ENCODE measurements around the gene LGALS3.

LGALS3 gene

GRCh38 chr14:55103971-55104954 lies 24.8 kb upstream of the LGALS3 start:
- TF ChIP-seq POLR2A (IDR thresholded peaks at IDR 0.05; ENCODE audit: low read length) (no peak), GATA1 (IDR thresholded peaks at IDR 0.05; ENCODE audit: low read depth, low read length) (no peak)
- DNase-seq = no peak

- TF ChIP-seq GATA1 (IDR thresholded peaks at IDR 0.05; ENCODE audit: low read depth, low read length) (no peak), POLR2A (IDR thresholded peaks at IDR 0.05; ENCODE audit: low read length) (no peak)
- no peak for DNase-seq
Observed at GRCh38 chr14:55105991-55106390, 23.1 kb upstream of the LGALS3 start.

GRCh38 chr14:55107766-55108554 lies 21.1 kb upstream of the LGALS3 start:
- TF ChIP-seq POLR2A (IDR thresholded peaks at IDR 0.05; ENCODE audit: low read length) (peak; percentile 48), GATA1 (IDR thresholded peaks at IDR 0.05; ENCODE audit: low read depth, low read length) (no peak)
- peak; percentile 65 to 67 for DNase-seq

GRCh38 chr14:55109836-55110235 lies 19.2 kb upstream of the LGALS3 start:
- no peak for TF ChIP-seq POLR2A (IDR thresholded peaks at IDR 0.05; ENCODE audit: low read length)
- TF ChIP-seq GATA1 (IDR thresholded peaks at IDR 0.05; ENCODE audit: low read depth, low read length) = no peak
- peak; percentile 27 to 40 for DNase-seq

GRCh38 chr14:55111122-55111708 lies 17.8 kb upstream of the LGALS3 start:
- peak in 1 of 2 experiments; percentile 19 for DNase-seq
- TF ChIP-seq POLR2A (IDR thresholded peaks at IDR 0.05; ENCODE audit: low read length) = no peak
- TF ChIP-seq GATA1 (IDR thresholded peaks at IDR 0.05; ENCODE audit: low read depth, low read length) = no peak

GRCh38 chr14:55114720-55115119 lies 14.3 kb upstream of the LGALS3 start:
- DNase-seq = no peak
- TF ChIP-seq GATA1 (IDR thresholded peaks at IDR 0.05; ENCODE audit: low read depth, low read length) (no peak), POLR2A (IDR thresholded peaks at IDR 0.05; ENCODE audit: low read length) (no peak)

- no peak for DNase-seq
- no peak for TF ChIP-seq GATA1 (IDR thresholded peaks at IDR 0.05; ENCODE audit: low read depth, low read length)
- no peak for TF ChIP-seq POLR2A (IDR thresholded peaks at IDR 0.05; ENCODE audit: low read length)
Observed at GRCh38 chr14:55115460-55115859, 13.6 kb upstream of the LGALS3 start.

GRCh38 chr14:55115861-55116245 lies 13.2 kb upstream of the LGALS3 start:
- TF ChIP-seq GATA1 (IDR thresholded peaks at IDR 0.05; ENCODE audit: low read depth, low read length) = no peak
- no peak for TF ChIP-seq POLR2A (IDR thresholded peaks at IDR 0.05; ENCODE audit: low read length)
- DNase-seq = no peak

- TF ChIP-seq POLR2A (IDR thresholded peaks at IDR 0.05; ENCODE audit: low read length) (peak; percentile 82), GATA1 (IDR thresholded peaks at IDR 0.05; ENCODE audit: low read depth, low read length) (no peak)
- DNase-seq = peak; percentile 78 to 91
Observed at GRCh38 chr14:55116246-55117030, 12.6 kb upstream of the LGALS3 start.

GRCh38 chr14:55117803-55118441 lies 11.1 kb upstream of the LGALS3 start:
- peak; percentile 63 for DNase-seq
- no peak for TF ChIP-seq POLR2A (IDR thresholded peaks at IDR 0.05; ENCODE audit: low read length)
- TF ChIP-seq GATA1 (IDR thresholded peaks at IDR 0.05; ENCODE audit: low read depth, low read length) = no peak

GRCh38 chr14:55118761-55119160 lies 10.3 kb upstream of the LGALS3 start:
- no peak for TF ChIP-seq GATA1 (IDR thresholded peaks at IDR 0.05; ENCODE audit: low read depth, low read length)
- TF ChIP-seq POLR2A (IDR thresholded peaks at IDR 0.05; ENCODE audit: low read length) = no peak
- DNase-seq = peak in 1 of 2 experiments; percentile 37

- peak; percentile 41 to 67 for DNase-seq
- TF ChIP-seq GATA1 (IDR thresholded peaks at IDR 0.05; ENCODE audit: low read depth, low read length) = no peak
- peak; percentile 28 for TF ChIP-seq POLR2A (IDR thresholded peaks at IDR 0.05; ENCODE audit: low read length)
Observed at GRCh38 chr14:55120571-55121495, 8.2 kb upstream of the LGALS3 start.
